SU-DHL-6 (cell line): Measurements from ENCODE around the gene CR1L.

Experiments
- H2AFZ ChIP-seq: fragments of 200-600 bp; sonication (generic); 2 replicates; pipeline ENCODE4 v1.6.1; 2014; ENCODE audit warnings: low read depth, mild to moderate bottlenecking, moderate library complexity, mixed read lengths, antibody characterized with exemption, low read length; ENCODE audit not compliant: severe bottlenecking
- H3F3A ChIP-seq: fragments of 200-600 bp; shearing (Covaris generic); 2 replicates; pipeline ENCODE4 v1.6.0; 2016; ENCODE audit warnings: antibody characterized with exemption, mild to moderate bottlenecking; ENCODE audit not compliant: insufficient read depth
- H3K27ac ChIP-seq: fragments of 200-600 bp; sonication (generic); 2 replicates; pipeline ENCODE4 v1.5.1; 2016; ENCODE audit warnings: low read depth, mild to moderate bottlenecking, low read length, moderate library complexity, mixed read lengths
- H3K27me3 ChIP-seq: fragments of 200-600 bp; sonication (generic), shearing (Covaris generic); 2 replicates; pipeline ENCODE4 v1.6.0; 2014; ENCODE audit warnings: mild to moderate bottlenecking, low read length
- H3K36me3 ChIP-seq: fragments of 200-600 bp; sonication (generic); 2 replicates; pipeline ENCODE4 v1.6.1; 2014; ENCODE audit warnings: mild to moderate bottlenecking, low read length, mixed read lengths
- H3K4me2 ChIP-seq: fragments of 300-600, 200-600 bp; shearing (Covaris generic), sonication (generic); 2 replicates; pipeline ENCODE4 v1.6.0; 2014; ENCODE audit warnings: low read length, low read depth, mild to moderate bottlenecking; ENCODE audit not compliant: poor library complexity, severe bottlenecking
- H3K4me3 ChIP-seq: fragments of 200-600 bp; sonication (generic); 2 replicates; pipeline ENCODE4 v1.5.1; 2014; ENCODE audit warnings: antibody characterized with exemption, low read length, mild to moderate bottlenecking, mixed read lengths; ENCODE audit not compliant: insufficient read depth, poor library complexity, severe bottlenecking
- H3K79me2 ChIP-seq: fragments of 200-600 bp; sonication (generic); 2 replicates; pipeline ENCODE4 v1.6.1; 2014; ENCODE audit warnings: mild to moderate bottlenecking, low read length, moderate library complexity; ENCODE audit not compliant: insufficient read depth
- H3K9ac ChIP-seq: fragments of 200-600 bp; sonication (generic); 2 replicates; pipeline ENCODE4 v1.7.0; 2014; ENCODE audit warnings: mild to moderate bottlenecking, low read length
- H3K9me2 ChIP-seq: fragments of 200-600 bp; sonication (generic); replicated peaks from 2 replicates; pipeline ENCODE4 v1.6.1; 2014; ENCODE audit warnings: low read length; ENCODE audit not compliant: insufficient read depth
- H3K9me3 ChIP-seq: fragments of 200-600 bp; sonication (generic); 2 replicates; pipeline ENCODE4 v1.6.1; 2014; ENCODE audit warnings: low read length, mixed read lengths; ENCODE audit not compliant: insufficient read depth
- H4K20me1 ChIP-seq: fragments of 200-600 bp; sonication (generic); 2 replicates; pipeline ENCODE4 v1.6.1; 2014; ENCODE audit warnings: low read depth, mild to moderate bottlenecking, antibody characterized with exemption, low read length, moderate library complexity, mixed read lengths
- EZH2phosphoT487 ChIP-seq: fragments of 200-600 bp; sonication (generic), shearing (Covaris generic); conservative IDR thresholded peaks from 2 replicates; pipeline ENCODE4 v1.6.1; 2018; ENCODE audit warnings: mild to moderate bottlenecking, antibody characterized with exemption, low read length, moderate library complexity, mixed read lengths
- TF ChIP-seq, protein P1 (sequence below): fragments of 200-600 bp; sonication (generic); IDR thresholded peaks from one replicate; pipeline ENCODE4 v1.5.1; 2017; ENCODE audit warnings: antibody characterized with exemption, mild to moderate bottlenecking, low read length, moderate library complexity; ENCODE audit not compliant: insufficient read depth, poor library complexity, severe bottlenecking

Gene CR1L

DNA sequence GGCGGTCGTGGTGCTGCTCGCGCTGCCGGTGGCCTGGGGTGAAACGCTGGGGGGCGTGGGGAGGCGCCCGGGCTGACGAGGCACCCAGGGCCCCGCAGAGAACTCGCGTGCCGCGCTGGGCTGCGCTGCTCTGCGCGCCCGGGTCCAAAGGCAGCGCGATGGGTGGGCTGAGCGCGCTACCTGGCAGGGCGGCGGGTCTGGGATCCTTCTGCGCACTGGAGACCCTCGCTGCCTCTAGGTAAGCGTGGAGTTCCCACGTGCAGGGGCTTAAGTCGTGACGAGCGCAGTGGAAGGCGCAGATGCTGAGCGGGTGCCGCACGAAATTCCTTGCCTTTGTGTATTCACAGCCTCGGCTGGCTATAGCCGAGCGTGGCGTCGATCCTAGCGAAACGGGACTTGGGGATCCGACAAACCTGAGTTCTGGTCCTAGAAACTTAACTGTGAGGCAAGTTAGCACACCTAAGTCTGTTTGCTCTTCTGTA lies 24.6 kb downstream of the CR1L start:
- Histone ChIP-seq H4K20me1 (no peaks in the 10 kb centered on the region), H3K9me2 (no peaks in the 10 kb centered on the region), H2AFZ (no peak overlapping the region), H3F3A (peaks cover 4% of the 10 kb centered on the region; the same call in 1 of the 2 replicates), H3K79me2 (no peaks in the 10 kb centered on the region), H3K27me3 (no peaks in the 10 kb centered on the region), H3K36me3 (no peaks in the 10 kb centered on the region), H3K9me3 (no peaks in the 10 kb centered on the region; the same call in 1 of the 2 replicates), H3K9ac (no peak overlapping the region), H3K4me3 (no peak overlapping the region), H3K27ac (peak overlapping the region; percentile 59), H3K4me2 (no peak overlapping the region)
- TF ChIP-seq, protein P1, sequence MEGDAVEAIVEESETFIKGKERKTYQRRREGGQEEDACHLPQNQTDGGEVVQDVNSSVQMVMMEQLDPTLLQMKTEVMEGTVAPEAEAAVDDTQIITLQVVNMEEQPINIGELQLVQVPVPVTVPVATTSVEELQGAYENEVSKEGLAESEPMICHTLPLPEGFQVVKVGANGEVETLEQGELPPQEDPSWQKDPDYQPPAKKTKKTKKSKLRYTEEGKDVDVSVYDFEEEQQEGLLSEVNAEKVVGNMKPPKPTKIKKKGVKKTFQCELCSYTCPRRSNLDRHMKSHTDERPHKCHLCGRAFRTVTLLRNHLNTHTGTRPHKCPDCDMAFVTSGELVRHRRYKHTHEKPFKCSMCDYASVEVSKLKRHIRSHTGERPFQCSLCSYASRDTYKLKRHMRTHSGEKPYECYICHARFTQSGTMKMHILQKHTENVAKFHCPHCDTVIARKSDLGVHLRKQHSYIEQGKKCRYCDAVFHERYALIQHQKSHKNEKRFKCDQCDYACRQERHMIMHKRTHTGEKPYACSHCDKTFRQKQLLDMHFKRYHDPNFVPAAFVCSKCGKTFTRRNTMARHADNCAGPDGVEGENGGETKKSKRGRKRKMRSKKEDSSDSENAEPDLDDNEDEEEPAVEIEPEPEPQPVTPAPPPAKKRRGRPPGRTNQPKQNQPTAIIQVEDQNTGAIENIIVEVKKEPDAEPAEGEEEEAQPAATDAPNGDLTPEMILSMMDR = no peak
- TF ChIP-seq EZH2phosphoT487 = no peak

DNA sequence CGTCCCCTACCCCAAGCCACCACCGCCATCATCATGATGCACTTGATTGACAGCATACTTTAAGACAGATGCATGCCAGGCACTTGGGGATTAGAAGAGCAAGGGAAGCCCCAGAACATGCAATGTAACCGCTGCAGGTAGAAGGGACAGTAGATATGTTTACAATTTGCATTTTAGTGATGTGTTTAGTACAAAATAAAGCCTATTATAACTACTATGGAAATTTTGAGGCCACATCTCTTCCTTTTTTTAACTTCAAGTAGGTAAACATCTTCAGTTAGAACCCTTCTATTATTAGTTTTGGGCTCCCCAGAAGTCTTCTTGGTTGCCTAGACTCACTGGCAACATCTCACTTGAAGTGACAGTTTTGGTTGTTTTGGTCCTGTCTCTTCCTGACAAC lies 25.3 kb downstream of the CR1L start:
- Histone ChIP-seq H3K4me2 (peak overlapping the region; percentile 50), H3K27me3 (no peaks in the 10 kb centered on the region), H3K27ac (peak overlapping the region; percentile 73), H2AFZ (no peak overlapping the region), H3F3A (peaks cover 4% of the 10 kb centered on the region; the same call in 1 of the 2 replicates), H3K9me3 (no peaks in the 10 kb centered on the region; the same call in 1 of the 2 replicates), H3K79me2 (no peaks in the 10 kb centered on the region), H3K9ac (no peak overlapping the region), H3K9me2 (no peaks in the 10 kb centered on the region), H3K36me3 (no peaks in the 10 kb centered on the region), H3K4me3 (peak overlapping the region; percentile 7), H4K20me1 (no peaks in the 10 kb centered on the region)
- TF ChIP-seq, protein P1 = no peak
- no peak for TF ChIP-seq EZH2phosphoT487

DNA sequence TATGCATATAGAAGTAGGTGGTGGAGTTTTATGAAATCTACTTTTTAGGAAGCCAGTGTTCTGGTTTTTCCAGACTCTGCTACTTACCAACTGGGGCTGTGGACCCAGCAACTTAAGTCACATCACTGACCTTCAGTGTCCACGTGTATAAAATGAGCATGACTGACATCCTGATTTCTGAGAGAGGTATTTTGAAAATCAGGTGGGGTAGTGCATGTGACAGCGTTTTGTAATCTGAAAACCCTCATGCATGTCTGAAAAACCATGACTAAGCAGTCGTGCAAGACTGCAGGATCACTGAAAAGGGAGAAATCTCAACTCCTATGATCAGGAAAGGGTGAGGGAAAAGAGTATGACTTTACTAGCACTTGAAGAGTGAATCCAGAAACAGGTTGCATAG lies 26.1 kb downstream of the CR1L start:
- H3K4me3 ChIP-seq = peak overlapping the region; percentile 7
- no peaks in the 10 kb centered on the region for H3K79me2 ChIP-seq
- no peaks in the 10 kb centered on the region for H3K27me3 ChIP-seq
- H3K9ac ChIP-seq = no peak overlapping the region; the same call in 1 of the 2 replicates
- peak overlapping the region; percentile 7 for H2AFZ ChIP-seq
- no peaks in the 10 kb centered on the region for H4K20me1 ChIP-seq
- H3K9me3 ChIP-seq = no peaks in the 10 kb centered on the region; the same call in 1 of the 2 replicates
- H3K36me3 ChIP-seq = no peaks in the 10 kb centered on the region
- H3K27ac ChIP-seq = peak overlapping the region; percentile 73
- H3K9me2 ChIP-seq = no peaks in the 10 kb centered on the region
- peak overlapping the region; percentile 50 for H3K4me2 ChIP-seq
- H3F3A ChIP-seq = peaks cover 4% of the 10 kb centered on the region; the same call in 1 of the 2 replicates
- TF ChIP-seq EZH2phosphoT487 = no peak
- TF ChIP-seq, protein P1 = no peak
